Activated CD8-positive, alpha-beta memory T cell treated with anti-CD3 and anti-CD28 coated beads for 4 hours (primary cell): ENCODE data around the gene RPS2.
A peak's percentile ranks its signal among the peaks of the same experiment; 100 is the strongest.

Source experiments
- DNase-seq, 2 donors: peaks; one replicate each; pipeline ENCODE4 v3.0.0-alpha.2; 2020; ENCODE audit warnings: low read depth in 2 of 2

The RPS2 gene

DNA sequence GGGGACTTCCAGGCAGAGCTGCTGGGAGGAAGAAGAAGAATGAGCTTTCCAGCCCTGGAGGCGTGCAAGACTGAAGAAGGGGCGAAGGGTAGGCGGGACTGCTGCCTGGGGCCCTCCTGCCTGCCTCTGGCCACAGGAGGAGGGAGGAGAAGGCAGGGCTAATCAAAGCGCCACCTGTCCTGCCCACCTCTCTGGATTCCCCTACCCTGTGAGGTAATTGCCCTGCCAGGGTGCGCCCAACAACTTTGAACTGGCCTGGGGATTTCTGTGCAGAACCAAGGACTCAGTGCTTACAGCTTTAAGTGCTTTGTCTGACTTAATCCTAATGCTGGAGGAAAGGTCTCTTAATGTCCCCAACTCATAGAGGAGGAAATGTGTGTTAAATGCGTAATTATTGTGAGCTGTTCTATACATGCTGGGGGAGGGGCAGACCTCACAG is 16.8 kb upstream of the RPS2 start, which contains the start of gene NOXO1:
Gene NOXO1 (minus strand): TSS at position 72 of the 439 bp plus-strand sequence. CDS start 290 bp downstream, outside the sequence.
- DNase-seq: no peak

DNA sequence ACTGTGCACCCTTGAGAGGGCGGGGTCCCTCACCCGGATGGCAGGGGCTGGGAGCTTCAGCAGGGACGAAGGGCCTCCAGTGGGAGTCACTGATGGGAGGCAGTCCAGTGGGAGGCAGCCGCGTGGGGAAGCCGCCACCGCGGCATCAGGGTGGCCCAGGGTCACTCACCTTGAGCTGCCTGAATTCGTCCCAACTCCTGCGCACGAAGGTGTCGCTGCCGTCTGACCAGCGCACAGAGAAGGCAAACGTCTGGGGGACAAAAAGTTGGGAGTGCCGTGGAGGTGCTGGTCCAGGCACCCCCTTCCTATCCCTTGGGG is 16.1 kb upstream of the RPS2 start:
- no peak for DNase-seq

DNA sequence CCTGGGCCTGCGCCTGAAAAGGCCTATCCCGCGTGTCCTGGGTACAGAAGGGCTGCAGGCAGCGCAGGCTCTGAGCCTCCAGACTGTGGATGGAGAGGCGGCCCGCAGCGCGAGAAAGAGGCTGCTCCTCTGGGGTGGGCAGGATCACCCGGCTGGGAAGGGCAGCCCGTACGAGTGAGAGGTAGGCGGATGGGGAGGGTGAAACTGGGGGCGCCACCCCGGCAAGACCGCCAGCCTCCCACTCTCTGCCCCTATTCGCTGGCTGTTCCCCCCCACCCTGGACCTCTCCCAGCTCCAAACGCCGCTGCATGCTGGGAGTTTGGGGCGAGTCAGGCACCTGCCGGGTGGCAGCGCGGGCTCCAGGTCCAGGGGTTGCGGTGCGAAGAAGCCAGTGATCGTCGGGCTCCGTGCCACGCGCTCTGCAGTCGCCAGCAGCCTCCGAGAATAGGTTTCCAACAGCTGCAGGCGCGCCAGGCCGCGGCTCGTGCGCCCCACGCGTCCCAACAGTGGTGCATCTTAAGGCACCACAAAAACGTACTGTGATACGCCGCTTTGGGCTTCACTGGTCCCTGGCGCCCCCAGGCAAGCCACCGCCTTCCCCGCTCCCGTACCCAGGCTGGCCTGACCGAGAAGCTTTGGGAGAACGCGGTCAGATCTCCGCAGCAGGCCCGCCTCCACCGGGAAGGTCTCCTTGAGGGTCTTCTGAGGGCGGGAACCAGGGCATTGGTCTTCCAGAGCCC is 15.6 kb upstream of the RPS2 start:
- DNase-seq: no peak

DNA sequence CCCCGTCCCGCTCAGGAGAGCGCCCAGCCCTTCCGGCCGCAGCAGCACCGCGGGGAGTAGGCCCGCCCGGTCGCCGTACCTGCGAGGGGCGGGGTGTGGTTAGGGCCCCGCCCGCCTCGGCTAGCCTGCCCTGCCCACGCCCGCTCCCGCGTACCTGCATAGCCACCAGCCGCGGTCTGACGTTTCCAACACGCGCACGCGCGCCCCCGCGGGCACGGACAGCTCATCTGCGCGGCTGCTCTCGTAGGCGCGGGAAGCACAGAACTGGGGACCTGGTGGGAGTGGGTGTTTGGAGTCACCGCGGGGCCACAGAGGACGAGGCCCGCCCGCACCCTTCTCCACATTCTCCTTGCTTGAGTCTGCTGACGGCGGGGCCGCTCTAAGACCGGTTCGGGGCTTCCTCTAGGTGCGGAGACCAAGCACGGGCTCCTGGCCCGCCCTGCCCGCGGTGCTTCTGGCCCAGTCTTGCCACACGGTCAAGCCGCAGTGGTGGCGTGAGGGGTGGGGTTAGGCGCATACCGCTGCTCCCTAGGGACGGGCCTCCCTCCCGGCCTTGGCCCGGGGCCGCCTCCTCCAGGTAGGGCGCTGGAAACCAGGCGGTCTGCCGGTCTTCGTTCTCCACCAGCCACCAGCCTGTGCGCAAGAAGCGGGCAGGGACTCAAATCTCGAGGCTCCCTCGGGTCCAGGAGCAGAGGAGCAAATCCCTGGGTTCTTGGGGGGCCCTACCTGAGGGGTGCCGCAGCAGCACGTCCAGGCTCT is 14.8 kb upstream of the RPS2 start:
- DNase-seq: no peak

DNA sequence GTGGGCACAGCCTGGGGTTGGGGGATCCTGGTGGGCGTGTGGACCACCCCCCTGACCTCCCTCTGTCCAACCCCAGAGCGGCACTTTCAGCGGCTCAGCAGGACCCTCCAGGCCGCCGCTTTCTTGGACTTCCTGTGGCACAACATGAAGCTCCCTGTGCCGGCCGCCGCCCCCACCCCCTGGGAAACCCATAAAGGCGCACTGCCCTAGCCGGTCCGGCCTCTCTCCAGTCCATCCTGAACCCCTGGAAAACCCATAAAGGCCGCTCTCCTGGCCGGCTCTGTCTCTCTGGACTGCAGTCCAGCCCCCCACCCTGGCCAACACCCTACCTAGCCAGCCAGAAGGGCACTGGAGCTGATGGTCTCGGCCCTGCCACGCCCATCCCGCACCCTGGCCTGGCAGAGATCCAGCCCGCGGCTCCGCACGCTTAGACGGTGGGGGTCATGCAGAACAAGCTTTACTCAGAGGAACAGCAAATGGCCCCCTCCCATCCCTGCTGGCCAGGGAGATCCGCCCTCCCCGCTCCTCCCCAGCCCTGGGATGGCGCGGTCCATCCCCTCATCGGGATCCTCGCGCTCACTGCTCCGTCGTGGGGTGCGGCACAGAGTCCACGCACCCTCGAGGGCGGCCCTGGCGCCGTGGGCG is 14.0 kb upstream of the RPS2 start:
- DNase-seq: no peak

DNA sequence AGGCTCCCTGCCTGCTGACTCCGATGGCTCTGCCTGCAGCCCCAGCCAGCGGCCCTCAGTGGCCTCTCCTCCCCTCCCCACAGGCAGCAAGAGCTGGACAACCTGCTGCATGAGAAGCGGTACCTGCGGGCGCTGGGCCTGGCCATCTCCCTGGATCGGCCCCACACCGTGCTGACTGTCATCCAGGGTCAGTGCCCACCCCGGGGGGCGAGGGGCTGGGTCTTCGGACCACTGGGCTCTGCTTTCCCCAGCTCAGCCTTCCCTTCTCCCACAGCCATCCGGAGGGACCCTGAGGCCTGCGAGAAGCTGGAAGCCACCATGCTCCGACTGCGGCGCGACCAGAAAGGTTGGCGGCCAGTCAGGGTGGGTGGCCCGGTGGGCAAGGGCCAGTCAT is 13.2 kb upstream of the RPS2 start:
- no peak for DNase-seq

DNA sequence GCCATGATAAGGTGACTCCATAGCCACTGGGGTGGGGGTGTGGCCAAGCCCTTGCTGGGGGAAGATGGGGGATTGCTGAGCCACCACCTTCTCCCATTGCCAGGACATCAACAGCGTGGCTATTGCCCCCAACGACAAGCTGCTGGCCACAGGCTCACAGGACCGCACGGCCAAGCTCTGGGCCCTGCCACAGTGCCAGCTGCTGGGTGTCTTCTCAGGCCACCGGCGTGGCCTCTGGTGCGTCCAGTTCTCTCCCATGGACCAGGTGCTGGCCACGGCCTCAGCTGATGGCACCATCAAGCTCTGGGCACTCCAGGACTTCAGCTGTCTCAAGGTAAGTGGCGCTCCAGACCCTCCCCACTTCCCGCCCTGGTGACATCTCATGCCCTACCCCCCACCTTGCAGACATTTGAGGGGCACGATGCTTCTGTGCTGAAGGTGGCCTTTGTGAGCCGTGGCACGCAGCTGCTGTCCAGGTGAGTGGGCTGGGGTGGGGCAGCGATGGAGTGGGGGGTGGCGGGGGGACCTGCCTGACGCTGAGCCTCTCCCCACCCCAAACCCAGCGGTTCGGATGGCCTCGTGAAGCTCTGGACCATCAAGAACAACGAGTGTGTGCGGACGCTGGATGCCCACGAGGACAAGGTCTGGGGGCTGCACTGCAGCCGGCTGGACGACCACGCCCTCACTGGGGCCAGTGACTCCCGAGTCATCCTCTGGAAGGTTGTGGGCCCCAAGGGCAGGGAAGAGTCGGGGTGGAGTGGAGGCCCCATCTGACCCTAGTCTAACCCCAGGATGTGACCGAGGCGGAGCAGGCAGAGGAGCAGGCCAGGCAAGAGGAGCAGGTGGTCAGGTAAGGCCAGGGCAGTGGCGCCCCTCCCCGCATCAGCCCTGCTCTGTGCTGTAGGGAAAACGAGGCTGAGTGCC is 12.6 kb upstream of the RPS2 start:
- DNase-seq: no peak

DNA sequence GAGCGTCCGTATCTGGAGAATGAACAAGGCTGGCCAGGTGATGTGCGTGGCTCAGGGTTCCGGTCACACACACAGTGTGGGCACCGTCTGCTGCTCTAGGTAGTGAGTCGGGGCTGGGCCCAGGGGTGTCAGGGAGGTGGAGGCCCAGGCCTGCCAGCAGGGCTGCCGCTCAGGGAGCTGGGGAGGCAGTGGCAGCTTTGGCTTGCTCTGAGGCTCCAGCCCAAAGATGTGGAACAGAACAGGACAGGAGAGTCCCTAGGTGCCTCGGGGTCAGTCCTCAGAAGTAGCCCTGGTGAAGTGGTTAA is 11.5 kb upstream of the RPS2 start:
- no peak for DNase-seq

DNA sequence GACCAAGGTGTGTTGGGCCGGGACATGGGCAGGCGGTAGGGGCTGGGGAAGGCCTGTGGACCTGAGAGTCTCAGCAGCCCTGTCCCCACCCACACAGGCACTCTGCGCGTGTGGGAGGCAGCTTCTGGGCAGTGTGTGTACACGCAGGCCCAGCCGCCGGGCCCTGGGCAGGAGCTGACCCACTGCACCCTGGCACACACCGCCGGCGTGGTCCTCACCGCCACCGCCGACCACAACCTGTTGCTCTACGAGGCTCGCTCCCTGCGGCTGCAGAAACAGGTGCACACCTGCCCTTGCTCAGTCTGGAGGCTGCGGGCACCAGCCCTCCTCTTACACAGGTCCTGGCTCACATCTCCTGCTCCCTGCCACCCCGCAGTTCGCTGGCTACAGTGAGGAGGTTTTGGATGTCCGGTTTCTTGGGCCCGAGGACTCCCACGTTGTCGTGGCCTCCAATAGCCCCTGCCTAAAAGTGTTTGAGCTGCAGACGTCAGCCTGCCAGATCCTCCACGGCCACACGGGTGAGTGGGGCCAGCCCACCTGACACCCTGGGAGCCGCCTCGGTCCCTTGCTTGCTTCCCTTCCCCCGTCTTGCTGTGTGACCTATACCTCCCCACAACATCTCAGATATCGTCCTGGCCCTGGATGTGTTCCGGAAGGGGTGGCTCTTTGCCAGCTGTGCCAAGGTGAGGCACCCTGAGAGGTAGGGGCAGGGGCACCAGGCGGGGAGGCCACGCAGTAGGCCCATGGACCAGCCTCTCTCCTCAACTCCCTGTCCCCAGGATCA is 11.0 kb upstream of the RPS2 start:
- DNase-seq: no peak

DNA sequence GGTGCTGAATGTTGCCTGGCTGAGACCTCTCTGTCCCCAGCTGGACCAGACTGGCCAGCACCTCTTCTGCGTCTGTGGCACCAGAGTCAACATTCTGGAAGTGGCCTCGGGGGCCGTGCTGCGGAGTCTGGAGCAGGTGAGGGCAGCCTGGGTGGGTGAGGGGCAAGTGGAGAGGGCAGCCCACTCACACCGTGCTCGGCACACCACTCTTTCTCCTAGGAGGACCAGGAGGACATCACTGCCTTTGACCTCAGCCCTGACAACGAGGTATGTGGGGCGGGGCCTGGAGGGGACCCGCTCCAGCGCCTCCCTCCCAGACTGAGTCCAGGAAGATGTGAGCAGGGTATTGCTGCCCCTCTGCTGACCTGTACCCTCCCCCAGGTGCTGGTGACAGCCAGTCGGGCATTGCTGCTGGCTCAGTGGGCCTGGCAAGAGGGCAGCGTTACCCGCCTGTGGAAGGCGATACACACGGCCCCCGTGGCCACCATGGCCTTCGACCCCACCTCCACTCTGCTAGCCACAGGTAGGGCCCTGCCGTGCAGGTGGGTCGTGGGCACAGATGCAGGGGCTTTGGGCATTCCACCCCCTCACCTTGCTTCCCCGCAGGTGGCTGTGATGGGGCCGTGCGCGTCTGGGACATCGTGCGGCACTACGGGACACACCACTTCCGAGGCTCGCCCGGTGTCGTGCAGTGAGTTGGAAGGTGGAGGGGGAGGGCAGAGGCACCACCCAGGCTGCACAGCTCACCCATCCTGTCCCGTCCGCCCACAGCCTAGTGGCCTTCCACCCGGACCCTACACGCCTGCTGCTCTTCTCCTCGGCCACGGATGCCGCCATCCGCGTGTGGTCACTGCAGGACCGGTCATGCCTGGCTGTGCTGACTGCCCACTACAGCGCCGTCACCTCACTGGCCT is 9.8 kb upstream of the RPS2 start:
- no peak for DNase-seq

DNA sequence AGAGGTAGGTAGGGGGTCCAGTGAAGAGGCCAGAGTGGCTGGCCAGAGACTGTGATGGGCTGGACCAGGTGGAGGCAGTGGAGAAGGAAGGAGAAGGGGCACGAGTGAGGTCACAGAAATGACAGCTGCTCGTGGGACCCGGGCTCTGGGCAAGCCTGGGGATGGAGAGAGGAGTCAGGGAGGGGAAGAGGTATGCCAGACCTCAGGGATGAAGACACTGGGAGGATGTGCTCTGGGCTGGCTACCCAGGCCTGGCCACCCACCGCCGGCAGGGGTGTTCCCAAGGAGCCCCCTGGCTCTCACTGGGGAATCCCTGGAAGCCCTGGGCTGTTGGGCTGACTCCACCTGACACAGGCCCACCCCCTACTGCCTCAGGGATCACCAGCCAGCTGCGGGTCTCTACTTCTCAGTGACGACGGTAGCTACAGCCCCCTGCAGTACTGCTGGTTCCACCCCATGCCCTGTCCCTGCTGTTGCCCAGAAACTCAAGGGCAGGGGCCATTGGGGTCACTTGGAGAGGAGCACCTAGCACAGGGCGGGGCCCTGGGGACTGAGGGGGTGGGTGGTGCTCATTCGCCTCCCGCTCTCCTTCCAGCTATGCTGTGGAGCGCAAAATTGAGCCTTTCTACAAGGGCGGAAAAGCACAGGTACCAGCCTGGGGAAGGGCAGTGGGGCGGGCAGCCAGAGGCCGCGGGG is 9.0 kb upstream of the RPS2 start:
- no peak for DNase-seq

DNA sequence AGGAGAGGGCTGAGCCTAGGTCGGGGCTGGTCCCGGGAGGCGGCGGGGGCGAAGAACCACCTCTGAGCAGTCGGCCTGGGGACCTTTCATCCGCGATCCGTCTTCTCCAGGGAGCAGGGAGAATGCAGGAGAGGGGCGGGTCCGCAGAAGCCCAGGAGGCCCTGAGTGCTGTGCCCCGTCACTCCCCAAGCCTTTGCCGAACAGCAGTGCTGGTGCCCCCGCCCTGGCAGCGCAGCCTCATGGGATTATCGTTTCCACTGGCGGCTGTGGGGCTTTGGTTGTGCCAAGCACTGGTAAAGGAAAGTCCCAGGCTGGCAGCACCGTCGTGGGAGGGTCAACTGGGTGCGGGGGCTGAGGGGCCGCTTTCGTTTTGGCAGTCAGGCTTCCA is 7.9 kb upstream of the RPS2 start:
- no peak for DNase-seq

DNA sequence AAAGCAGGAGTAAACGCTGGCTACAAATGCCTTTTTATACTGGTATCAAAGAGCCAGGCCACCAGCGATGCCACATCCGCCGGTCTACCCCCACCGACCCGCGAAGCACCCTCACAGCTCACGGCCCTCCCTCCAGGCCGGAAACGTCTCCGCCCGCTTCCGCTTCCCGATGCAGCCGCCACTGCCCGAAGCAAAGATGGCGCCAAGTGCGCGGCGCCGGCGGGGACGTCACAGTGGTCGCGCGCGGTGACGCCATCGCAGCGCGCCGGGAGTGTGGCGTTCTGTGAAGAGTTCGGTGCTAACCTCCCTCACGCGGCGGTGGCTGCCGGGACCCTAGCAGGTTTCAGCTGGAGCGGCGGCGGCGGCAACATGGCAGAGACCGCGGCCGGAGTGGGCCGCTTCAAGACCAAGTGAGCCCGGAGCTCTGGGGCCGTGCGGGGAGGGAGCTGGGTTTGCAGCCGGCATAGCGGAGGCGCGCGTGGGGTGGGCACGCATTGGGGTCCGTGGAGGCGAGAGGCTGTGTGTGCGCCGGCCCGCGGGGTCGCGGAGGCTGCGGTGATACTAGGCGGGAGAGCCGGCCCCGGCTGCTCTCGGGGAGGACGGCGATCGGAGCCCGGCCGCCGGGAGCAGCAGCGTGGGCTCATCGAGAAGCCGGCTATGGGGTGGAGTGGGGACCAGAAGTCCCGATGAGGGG is 7.3 kb upstream of the RPS2 start, which contains the start of gene TBL3:
Gene TBL3 (plus strand): TSS at position 258 of the 694 bp plus-strand sequence. CDS start 112 bp downstream, at position 370.
- peak; percentile 93 to 95 for DNase-seq

DNA sequence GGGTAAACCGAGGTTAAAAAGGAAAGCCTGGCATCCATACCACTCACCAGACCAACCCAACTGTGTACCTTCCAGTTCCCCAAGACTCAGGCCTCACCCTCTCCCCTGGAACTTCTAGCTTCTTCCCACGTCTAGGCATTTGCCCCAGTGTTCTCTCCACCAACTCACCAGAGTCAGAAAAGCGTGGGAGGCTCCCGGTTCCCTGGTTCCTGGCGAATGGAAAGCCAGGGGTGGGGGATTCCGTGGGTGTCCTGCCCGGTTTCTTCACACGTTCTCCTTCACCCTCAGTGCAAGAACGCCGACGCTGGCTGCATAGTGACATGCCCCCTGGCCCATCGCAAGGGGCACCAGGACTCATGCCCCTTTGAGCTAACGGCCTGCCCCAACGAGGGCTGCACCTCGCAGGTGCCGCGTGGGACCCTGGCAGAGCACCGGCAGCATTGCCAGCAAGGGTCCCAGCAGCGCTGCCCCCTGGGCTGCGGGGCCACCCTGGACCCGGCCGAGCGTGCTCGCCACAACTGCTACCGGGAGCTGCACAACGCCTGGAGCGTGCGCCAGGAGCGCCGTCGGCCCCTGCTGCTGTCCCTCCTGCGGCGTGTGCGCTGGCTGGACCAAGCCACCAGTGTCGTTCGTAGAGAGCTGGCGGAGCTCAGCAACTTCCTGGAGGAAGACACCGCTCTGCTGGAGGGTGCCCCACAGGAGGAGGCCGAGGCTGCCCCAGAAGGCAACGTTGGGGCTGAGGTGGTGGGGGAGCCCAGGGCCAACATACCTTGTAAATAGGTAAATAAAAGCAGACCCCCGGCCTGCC is 3.7 kb upstream of the RPS2 start:
- DNase-seq: no peak

DNA sequence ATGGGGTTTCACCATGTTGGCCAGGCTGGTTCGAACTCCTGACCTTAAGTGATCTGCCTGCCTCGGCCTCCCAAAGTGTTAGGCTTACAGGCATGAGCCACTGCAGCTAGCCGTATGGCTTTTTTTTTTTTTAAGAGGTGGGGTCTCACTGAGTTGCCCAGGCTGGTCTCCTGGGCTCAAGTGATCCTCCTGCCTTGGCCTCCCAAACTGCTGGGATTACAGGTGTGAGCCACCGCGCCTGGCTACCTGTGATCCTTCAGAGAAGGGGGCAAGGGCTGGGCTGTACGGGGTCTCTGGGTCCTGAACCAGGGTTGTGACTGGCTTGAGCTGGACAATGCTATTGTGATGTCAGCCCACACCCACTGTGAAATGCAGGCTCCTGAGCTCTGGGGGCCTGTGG is 1.8 kb upstream of the RPS2 start, which contains the start of gene RNF151:
Gene RNF151 (plus strand): TSS at position 397 of the 400 bp plus-strand sequence. CDS start 26 bp downstream, outside the sequence.
- DNase-seq: no peak

DNA sequence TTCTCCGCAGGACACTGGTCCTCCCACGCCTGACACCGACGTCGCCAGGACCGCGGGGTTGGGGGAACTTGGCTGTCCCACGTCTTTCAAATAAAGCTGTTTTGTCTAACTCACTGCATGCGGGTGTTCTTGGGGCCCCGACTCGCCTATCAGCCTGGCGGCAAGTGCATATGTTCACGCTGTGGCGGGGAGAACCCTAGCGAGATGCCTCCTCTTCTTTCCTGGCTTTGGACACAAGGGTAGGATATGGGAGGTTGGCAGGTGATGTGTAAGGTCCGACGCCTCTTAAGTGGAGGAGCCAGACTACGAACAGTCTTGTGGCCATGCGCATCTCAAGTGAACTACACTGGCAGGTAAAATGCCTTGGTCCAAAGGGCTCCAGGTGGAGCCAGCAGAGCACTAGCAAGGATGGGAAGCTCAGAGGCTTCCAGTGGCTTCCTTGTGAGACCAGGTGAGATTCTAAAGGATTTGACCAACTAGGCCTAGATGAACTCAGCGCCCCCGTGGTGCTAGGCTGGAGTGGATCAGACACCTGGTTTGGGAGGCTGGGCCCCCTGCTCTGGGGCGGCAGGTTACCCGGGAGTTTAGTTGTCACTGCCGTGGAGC is 873 bp upstream of the RPS2 start:
- no peak for DNase-seq

DNA sequence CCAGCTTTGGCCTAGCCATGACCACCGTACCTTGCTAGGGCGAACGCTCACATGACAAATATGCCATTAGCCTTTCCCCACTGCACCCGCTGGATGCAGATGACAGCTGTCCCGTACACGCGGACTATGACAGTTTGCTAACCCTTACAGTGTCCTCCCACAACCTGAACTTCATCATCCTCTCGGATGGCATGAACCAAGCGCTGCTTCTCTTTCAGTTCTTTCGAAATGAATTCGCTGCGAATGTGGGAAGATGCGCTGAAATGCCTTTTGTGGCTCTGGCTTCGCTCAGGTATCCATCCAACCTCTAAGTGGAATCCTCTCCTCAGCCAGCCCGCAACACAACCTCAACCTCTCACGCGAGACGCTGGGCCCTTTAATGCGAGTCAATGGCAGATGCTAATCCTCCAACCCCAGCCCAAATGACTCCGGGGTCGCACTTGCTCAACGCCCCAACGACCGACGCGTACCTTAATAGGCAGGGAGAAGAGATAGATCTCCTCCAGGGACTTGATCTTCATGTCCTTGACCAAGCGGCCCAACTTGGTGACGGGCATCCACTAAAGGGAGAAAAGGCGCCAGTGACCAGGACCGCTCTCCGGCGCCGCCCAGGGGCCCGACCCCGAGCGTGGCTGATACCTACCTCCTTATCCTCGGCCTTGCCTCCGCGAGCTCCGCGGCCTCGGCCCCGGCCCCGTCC is 670 bp downstream of the RPS2 start:
- DNase-seq: no peak
